ENCODE results near the gene SYT17.

- TF ChIP-seq CTCF (IDR thresholded peaks at IDR 0.05) (no peak), POLR2AphosphoS5 (IDR thresholded peaks at IDR 0.05) (no peak)
Observed at GRCh38 chr16:19283637-19284036, 115.6 kb downstream of the SYT17 start.
